Activated T-cell treated with anti-CD3 and anti-CD28 coated beads, Interleukin-2, amount 50 U/mL, for 72 hours (primary cell): ENCODE data around the gene P3H3. TPM values are rescaled to one million over a fixed set of nuclear protein-coding genes. Genes with fewer than 3 reads are reported as not detected.

Source experiments
- ATAC-seq, 2 donors: fragments of 150-1000 bp; cut with Tn5 transposase; replicated peaks in 1 of 2; 2 replicates each; pipeline ENCODE4 v1.10.0; 2021; ENCODE audit warnings: moderate library complexity in 2 of 2, mild to moderate bottlenecking in 1 of 2
- DNase-seq, 2 donors: peaks; one replicate each; pipeline ENCODE4 v3.0.0; 2021 to 2022; ENCODE audit warnings: mixed read lengths in 1 of 2
- H3K27ac Mint-ChIP-seq: one replicate; pipeline ENCODE4 v1.8.0; 2022; ENCODE audit warnings: mild to moderate bottlenecking, moderate library complexity, mixed read lengths
- H3K27me3 Mint-ChIP-seq: one replicate; pipeline ENCODE4 v1.8.0; 2022; ENCODE audit warnings: low read depth, mixed read lengths
- H3K36me3 Mint-ChIP-seq, 2 donors: one replicate each; pipeline ENCODE4 v1.8.0; 2022; ENCODE audit warnings: mixed read lengths in 2 of 2, mild to moderate bottlenecking in 1 of 2; ENCODE audit not compliant: insufficient read depth in 2 of 2
- H3K4me1 Mint-ChIP-seq: one replicate; pipeline ENCODE4 v1.8.0; 2022; ENCODE audit warnings: low read depth, mixed read lengths
- H3K4me3 Mint-ChIP-seq, 2 donors: one replicate each; pipeline ENCODE4 v1.8.0; 2022; ENCODE audit warnings: mild to moderate bottlenecking in 2 of 2, mixed read lengths in 2 of 2, moderate library complexity in 2 of 2
- H3K9me3 Mint-ChIP-seq, 2 donors: one replicate each; pipeline ENCODE4 v1.8.0; 2022; ENCODE audit warnings: mixed read lengths in 2 of 2
- total RNA-seq, 2 donors: library from RNA; stranded (reverse); gene quantifications; one replicate each; pipeline ENCODE4 v1.2.3, GENCODE V29; 2022

Gene P3H3
- total RNA-seq, 2 donors from 2014 or later = 2.2 to 2.6 TPM

- Mint-ChIP-seq H3K9me3 (no peaks in the 10 kb centered on the region), H3K4me3 (no peak overlapping the region), H3K36me3 (peaks cover 0 to 2% of the 10 kb centered on the region in 2 donors), H3K4me1 (peaks cover 35% of the 10 kb centered on the region), H3K27ac (no peak overlapping the region), H3K27me3 (peaks cover 60% of the 10 kb centered on the region)
- DNase-seq = no peak
- no peak for ATAC-seq
These were observed 3.3 kb upstream of the P3H3 start for GRCh38 chr12:6824901-6825381.

GRCh38 chr12:6825398-6826124 lies 2.6 kb upstream of the P3H3 start:
- Mint-ChIP-seq H3K36me3 (peaks cover 0 to 3% of the 10 kb centered on the region in 2 donors), H3K4me1 (peaks cover 35% of the 10 kb centered on the region), H3K27me3 (peaks cover 61% of the 10 kb centered on the region), H3K9me3 (no peaks in the 10 kb centered on the region), H3K4me3 (peak overlapping the region; percentile 25 to 38), H3K27ac (no peak overlapping the region)
- DNase-seq (peak; percentile 84 to 90), ATAC-seq (peak; percentile 69 to 72)

DNA sequence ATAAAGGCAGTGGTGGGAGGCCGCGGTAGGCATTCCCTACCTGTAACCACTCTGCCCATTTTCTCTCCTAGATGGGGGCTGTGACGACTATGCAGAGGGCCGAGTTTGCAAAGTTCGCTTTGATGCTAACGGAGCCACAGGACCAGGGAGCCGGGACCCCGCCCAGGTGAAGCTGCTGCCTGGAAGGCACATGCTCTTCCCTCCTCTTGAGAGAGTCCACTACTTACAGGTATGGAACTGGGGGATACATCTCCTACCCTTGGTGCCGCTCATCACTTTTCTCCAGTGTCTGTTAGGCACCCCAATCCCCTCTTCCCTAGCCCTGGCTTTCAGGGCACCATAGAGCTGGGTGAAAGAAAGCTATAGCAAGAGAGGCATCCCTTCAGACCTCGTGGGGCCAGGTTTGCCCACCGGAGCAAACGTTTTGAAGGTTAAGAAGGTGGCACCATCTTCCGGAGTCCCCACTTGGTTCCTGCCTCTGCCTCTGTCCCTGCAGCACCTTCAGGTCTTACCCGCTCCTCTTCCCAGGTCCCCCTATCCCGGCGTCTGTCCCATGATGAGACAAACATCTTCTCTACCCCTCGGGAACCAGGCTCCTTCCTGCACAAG lies 2.0 kb upstream of the P3H3 start:
- no peak overlapping the region for H3K4me3 Mint-ChIP-seq
- DNase-seq (no peak), ATAC-seq (no peak)
- H3K36me3 Mint-ChIP-seq = peaks cover 0 to 3% of the 10 kb centered on the region in 2 donors
- H3K27me3 Mint-ChIP-seq = peaks cover 68% of the 10 kb centered on the region
- no peaks in the 10 kb centered on the region for H3K9me3 Mint-ChIP-seq
- no peak overlapping the region for H3K27ac Mint-ChIP-seq
- peaks cover 28% of the 10 kb centered on the region for H3K4me1 Mint-ChIP-seq

- ATAC-seq = no peak
- Mint-ChIP-seq H3K4me3 (peak overlapping the region; percentile 48 to 72), H3K27ac (no peak overlapping the region), H3K27me3 (peaks cover 72% of the 10 kb centered on the region), H3K36me3 (peaks cover 0 to 3% of the 10 kb centered on the region in 2 donors), H3K9me3 (no peaks in the 10 kb centered on the region), H3K4me1 (peaks cover 26% of the 10 kb centered on the region)
- DNase-seq = no peak
These were observed 1.3 kb upstream of the P3H3 start for GRCh38 chr12:6826734-6827436.

DNA sequence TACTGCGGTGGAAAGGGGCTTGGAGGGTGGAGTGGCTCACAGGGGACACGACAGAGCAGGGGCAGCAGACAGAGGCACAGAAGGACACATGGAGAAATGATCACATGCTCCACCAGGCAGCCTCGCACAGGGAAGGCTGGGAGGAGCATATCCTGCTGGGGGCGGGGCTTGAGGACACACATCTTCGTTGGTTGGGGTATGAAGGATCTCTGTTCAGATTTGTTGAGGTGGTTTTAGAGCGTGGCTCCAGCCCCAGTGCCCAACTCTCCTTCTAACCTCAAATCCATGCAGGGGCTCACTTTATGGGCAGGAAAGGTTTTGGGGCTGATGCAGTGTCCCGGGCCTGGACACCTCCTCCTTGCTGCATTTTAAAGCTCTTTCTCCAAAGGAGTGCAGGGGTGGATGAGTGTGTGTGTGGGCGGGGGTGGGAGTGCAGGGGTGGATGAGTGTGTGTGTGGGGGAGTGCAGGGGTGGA lies 733 bp upstream of the P3H3 start:
- peaks cover 66% of the 10 kb centered on the region for H3K27me3 Mint-ChIP-seq
- H3K4me1 Mint-ChIP-seq = peaks cover 26% of the 10 kb centered on the region
- H3K9me3 Mint-ChIP-seq = no peaks in the 10 kb centered on the region
- ATAC-seq (no peak), DNase-seq (peak; percentile 51 to 53)
- no peak overlapping the region for H3K27ac Mint-ChIP-seq
- H3K36me3 Mint-ChIP-seq = peaks cover 0 to 3% of the 10 kb centered on the region in 2 donors
- H3K4me3 Mint-ChIP-seq = peak overlapping the region; percentile 48 to 72

- no peaks in the 10 kb centered on the region for H3K9me3 Mint-ChIP-seq
- H3K27ac Mint-ChIP-seq = peak overlapping the region; percentile 47
- peak overlapping the region; percentile 86 to 96 for H3K4me3 Mint-ChIP-seq
- peaks cover 28% of the 10 kb centered on the region for H3K4me1 Mint-ChIP-seq
- H3K36me3 Mint-ChIP-seq = peaks cover 0 to 3% of the 10 kb centered on the region in 2 donors
- ATAC-seq (peak; percentile 56 to 62), DNase-seq (peak; percentile 54 to 56)
- peaks cover 58% of the 10 kb centered on the region for H3K27me3 Mint-ChIP-seq
These were observed 751 bp downstream of the P3H3 start for GRCh38 chr12:6828781-6829535.

- Mint-ChIP-seq H3K27me3 (peaks cover 54% of the 10 kb centered on the region), H3K9me3 (no peaks in the 10 kb centered on the region), H3K4me3 (peak overlapping the region; percentile 86 to 96), H3K27ac (no peak overlapping the region), H3K4me1 (peaks cover 35% of the 10 kb centered on the region), H3K36me3 (peaks cover 0 to 3% of the 10 kb centered on the region in 2 donors)
- DNase-seq = no peak
- ATAC-seq = peak in 1 of 2 donors; percentile 8
These were observed 1.5 kb downstream of the P3H3 start for GRCh38 chr12:6829536-6830220.

DNA sequence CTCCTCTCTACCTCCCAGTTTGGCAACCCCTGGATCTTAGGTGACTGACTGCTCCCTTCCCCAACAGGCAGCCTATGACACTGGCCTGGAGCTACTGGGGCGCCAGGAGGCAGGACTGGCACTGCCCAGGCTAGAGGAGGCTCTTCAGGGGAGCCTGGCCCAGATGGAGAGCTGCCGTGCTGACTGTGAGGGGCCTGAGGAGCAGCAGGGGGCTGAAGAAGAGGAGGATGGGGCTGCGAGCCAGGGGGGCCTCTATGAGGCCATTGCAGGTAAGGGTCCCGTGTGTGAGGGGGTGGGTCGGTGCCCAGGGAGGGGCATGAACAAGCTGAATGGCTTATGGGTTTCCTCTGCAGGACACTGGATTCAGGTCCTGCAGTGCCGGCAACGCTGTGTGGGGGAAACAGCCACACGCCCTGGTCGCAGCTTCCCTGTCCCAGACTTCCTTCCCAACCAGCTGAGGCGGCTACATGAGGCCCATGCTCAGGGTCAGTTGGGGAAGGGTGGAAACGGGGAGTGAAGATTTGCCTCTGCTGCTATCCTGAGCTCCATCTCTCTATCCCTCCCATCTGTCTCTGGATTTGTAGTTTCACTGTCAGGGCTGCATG lies 2.2 kb downstream of the P3H3 start:
- no peak for DNase-seq
- H3K4me3 Mint-ChIP-seq = no peak overlapping the region
- H3K27me3 Mint-ChIP-seq = peaks cover 47% of the 10 kb centered on the region
- no peaks in the 10 kb centered on the region for H3K9me3 Mint-ChIP-seq
- peaks cover 0 to 3% of the 10 kb centered on the region in 2 donors for H3K36me3 Mint-ChIP-seq
- no peak overlapping the region for H3K27ac Mint-ChIP-seq
- no peak for ATAC-seq
- peaks cover 36% of the 10 kb centered on the region for H3K4me1 Mint-ChIP-seq

DNA sequence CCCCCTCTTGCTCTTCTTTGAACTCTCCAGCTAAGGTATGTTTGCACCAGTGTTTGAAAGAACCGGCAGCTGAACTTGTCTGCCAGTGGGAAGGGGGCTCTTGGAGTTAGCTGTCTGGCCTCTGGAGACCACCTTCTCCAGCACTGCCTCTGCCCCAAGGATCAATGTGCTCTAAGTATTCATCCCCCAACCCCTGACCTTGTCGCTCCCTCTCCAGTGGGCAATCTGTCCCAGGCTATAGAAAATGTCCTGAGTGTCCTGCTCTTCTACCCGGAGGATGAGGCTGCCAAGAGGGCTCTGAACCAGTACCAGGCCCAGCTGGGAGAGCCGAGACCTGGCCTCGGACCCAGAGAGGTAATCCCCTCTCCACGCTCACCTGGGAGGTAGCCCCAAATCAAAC lies 2.8 kb downstream of the P3H3 start:
- DNase-seq = no peak
- Mint-ChIP-seq H3K36me3 (peaks cover 0 to 3% of the 10 kb centered on the region in 2 donors), H3K27ac (no peak overlapping the region), H3K4me3 (no peak overlapping the region), H3K4me1 (peaks cover 31% of the 10 kb centered on the region), H3K27me3 (peaks cover 44% of the 10 kb centered on the region), H3K9me3 (no peaks in the 10 kb centered on the region)
- ATAC-seq = no peak

GRCh38 chr12:6831450-6831995 lies 3.3 kb downstream of the P3H3 start:
- H3K4me3 Mint-ChIP-seq = no peak overlapping the region
- peaks cover 39% of the 10 kb centered on the region for H3K27me3 Mint-ChIP-seq
- peaks cover 0 to 3% of the 10 kb centered on the region in 2 donors for H3K36me3 Mint-ChIP-seq
- H3K27ac Mint-ChIP-seq = no peak overlapping the region
- ATAC-seq (no peak), DNase-seq (no peak)
- peaks cover 31% of the 10 kb centered on the region for H3K4me1 Mint-ChIP-seq
- H3K9me3 Mint-ChIP-seq = no peaks in the 10 kb centered on the region

DNA sequence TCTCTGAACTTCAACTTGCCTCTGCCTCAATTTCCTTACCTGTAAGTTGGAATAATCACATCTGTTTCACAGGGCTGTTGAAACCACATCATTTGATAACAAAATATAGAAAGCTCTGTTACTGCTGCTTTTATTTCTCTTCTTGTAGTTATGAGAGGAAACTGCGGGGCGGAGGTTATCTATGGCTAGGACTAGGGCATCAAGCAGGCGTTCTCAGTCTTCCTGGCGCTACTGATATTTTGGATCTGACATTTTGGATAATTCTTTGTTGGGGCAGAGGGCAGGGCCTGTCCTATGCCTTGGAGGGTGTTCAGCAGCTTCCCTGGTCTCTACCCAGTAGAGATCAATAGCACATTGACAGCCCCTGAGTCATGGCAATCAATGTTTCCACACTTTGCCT lies 3.9 kb downstream of the P3H3 start:
- Mint-ChIP-seq H3K27me3 (peaks cover 33% of the 10 kb centered on the region), H3K27ac (no peak overlapping the region), H3K9me3 (no peaks in the 10 kb centered on the region), H3K4me1 (peaks cover 30% of the 10 kb centered on the region), H3K36me3 (peaks cover 0 to 3% of the 10 kb centered on the region in 2 donors), H3K4me3 (no peak overlapping the region)
- ATAC-seq = no peak
- no peak for DNase-seq
